ENCODE results near the gene EME2.

- no peak for TF ChIP-seq CTCF (IDR thresholded peaks at IDR 0.05)
- no peak for TF ChIP-seq POLR2A (IDR thresholded peaks at IDR 0.05)
These were observed 43.6 kb upstream of the EME2 start for GRCh38 chr16:1729026-1729425.

Data from testis (tissue), 2 donors.